Measurements from ENCODE around the gene FAM3D.

Gene FAM3D

DNA sequence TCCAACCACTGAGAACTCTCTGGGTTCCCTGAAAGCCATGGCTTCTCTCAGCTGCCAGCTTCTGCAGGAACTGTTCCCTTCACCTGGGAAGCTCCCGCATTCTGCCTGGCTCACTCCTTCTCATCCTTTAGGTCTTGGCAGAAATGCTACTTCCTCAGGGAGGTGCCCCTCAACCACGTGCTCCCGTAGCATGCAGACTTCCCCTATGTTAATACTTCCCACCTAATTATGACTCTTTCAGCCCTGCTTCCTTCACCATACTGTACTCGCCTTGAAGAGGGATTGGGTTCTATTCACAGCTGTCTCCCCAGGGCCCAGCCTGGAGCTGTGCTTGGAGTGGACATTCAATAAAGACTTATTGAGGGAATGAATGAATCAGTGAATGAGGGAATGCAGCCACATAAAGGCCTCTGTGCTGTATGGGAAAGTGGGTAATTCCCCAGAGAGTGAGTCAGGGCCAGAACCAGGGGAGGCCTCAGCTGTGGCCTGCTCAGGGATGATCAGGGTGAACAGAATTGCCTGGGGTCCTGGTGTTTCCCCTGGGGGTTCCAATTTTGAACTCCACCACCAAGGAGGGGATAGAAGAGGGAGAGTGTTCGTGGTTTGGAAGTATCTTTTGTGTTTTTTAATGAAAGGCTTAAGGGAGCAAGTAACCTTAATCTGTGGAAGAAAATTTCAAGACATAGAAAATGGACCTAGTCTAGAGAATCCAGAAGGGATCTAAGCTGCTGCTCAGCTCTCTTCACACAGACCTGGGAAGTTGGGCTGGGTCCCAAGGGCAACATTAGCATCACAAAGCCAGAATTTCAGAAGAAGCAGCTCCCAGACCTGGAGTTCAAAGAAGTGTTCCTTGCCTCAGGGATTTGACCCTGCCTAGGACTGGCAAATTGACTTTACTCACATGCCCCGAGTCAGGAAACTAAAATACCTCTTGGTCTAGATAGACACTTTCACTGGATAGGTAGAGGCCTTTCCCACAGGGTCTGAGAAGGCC lies 74.8 kb downstream of the FAM3D start:
- Histone ChIP-seq H3K4me1 (no peaks in the 10 kb centered on the region), H3K9me3 (no peaks in the 10 kb centered on the region), H3K4me3 (ENCODE audit: low read depth, low read length) (no peak overlapping the region), H3K36me3 (no peaks in the 10 kb centered on the region), H3K27me3 (no peaks in the 10 kb centered on the region)
- no peak for DNase-seq
- TF ChIP-seq, protein P1, sequence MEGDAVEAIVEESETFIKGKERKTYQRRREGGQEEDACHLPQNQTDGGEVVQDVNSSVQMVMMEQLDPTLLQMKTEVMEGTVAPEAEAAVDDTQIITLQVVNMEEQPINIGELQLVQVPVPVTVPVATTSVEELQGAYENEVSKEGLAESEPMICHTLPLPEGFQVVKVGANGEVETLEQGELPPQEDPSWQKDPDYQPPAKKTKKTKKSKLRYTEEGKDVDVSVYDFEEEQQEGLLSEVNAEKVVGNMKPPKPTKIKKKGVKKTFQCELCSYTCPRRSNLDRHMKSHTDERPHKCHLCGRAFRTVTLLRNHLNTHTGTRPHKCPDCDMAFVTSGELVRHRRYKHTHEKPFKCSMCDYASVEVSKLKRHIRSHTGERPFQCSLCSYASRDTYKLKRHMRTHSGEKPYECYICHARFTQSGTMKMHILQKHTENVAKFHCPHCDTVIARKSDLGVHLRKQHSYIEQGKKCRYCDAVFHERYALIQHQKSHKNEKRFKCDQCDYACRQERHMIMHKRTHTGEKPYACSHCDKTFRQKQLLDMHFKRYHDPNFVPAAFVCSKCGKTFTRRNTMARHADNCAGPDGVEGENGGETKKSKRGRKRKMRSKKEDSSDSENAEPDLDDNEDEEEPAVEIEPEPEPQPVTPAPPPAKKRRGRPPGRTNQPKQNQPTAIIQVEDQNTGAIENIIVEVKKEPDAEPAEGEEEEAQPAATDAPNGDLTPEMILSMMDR (IDR thresholded peaks at IDR 0.05; ENCODE audit: low read depth, low read length): no peak

DNA sequence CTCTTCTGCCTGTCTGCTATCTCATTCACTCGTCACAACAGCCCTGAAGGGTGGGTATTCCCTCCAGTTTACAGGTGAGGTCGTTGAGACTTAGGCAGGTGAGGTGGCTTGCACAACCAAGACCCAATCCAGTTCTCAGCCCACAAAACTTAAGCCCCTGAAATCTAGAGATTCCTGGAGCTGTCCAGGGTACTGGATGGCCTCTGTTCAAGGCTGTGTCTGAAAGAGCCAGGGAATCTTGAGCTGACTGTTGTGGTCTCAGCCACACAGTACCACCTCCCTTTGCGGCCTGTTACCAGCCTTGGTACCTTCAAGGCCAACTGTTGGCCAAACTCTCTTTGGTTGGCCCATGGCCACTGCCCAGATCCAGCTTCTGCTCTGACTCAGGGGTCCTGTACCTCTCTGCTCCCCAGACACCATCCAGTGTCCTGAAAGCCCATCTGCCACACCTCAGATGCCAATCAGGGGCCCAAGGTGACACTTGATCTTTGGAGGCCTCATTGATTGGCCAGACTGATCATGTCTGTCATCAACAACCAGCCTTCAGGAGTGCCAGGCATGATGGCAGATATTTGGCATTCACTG lies 78.5 kb downstream of the FAM3D start:
- Histone ChIP-seq H3K36me3 (no peaks in the 10 kb centered on the region), H3K4me3 (ENCODE audit: low read depth, low read length) (no peak overlapping the region), H3K27me3 (no peaks in the 10 kb centered on the region), H3K4me1 (no peaks in the 10 kb centered on the region), H3K9me3 (no peaks in the 10 kb centered on the region)
- DNase-seq: no peak
- TF ChIP-seq, protein P1 (IDR thresholded peaks at IDR 0.05; ENCODE audit: low read depth, low read length): no peak

DNA sequence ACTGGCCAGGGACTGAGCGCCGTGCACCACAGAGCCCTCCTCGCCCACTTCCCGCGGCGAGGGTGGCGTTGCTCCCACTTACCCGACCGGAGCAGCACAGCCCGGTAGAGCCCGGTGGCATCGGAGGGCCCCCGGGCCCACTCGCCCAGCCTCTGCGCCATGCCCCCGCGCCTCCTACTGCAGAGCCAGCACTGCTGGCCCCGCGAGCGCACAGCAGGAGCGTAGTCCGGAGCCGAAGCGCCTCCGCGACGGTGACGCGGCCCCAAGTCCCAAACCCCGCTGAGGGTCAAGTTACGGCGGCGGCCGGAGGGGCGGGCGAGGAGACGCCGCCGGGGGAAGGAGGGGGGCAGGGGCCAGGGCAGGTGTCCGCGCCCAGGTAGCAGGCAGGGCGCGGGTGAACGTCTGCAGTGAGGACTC lies 79.8 kb downstream of the FAM3D start:
- no peak for DNase-seq
- Histone ChIP-seq H3K4me3 (ENCODE audit: low read depth, low read length) (no peak overlapping the region), H3K9me3 (no peaks in the 10 kb centered on the region), H3K4me1 (no peaks in the 10 kb centered on the region), H3K36me3 (no peaks in the 10 kb centered on the region), H3K27me3 (no peaks in the 10 kb centered on the region)
- TF ChIP-seq, protein P1 (IDR thresholded peaks at IDR 0.05; ENCODE audit: low read depth, low read length): no peak

DNA sequence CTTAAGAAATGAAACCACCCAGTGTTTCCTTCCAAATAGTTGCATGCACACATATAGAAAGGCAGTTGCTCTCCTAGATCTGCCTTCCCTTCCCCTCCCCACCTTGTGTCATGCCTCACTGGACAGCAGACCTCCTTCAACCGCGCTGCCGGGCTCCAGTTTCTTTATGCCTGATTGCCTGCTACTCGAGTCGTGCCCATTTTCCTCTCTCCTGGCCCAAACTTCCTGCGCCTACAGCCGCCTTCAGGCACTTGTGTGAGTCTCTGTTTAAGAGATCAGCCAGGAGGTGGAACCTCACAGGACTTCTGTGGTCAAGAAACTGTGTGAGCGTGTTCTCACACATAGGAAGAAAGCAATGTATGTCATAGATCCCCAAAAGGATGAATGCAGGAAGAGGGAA lies 80.6 kb downstream of the FAM3D start:
- H3K36me3 ChIP-seq: no peaks in the 10 kb centered on the region
- H3K27me3 ChIP-seq: no peaks in the 10 kb centered on the region
- H3K9me3 ChIP-seq: no peaks in the 10 kb centered on the region
- TF ChIP-seq, protein P1 (IDR thresholded peaks at IDR 0.05; ENCODE audit: low read depth, low read length): no peak
- no peak overlapping the region; the same call in 1 of the 2 replicates for H3K4me3 ChIP-seq (ENCODE audit: low read depth, low read length)
- H3K4me1 ChIP-seq: no peaks in the 10 kb centered on the region
- no peak for DNase-seq

DNA sequence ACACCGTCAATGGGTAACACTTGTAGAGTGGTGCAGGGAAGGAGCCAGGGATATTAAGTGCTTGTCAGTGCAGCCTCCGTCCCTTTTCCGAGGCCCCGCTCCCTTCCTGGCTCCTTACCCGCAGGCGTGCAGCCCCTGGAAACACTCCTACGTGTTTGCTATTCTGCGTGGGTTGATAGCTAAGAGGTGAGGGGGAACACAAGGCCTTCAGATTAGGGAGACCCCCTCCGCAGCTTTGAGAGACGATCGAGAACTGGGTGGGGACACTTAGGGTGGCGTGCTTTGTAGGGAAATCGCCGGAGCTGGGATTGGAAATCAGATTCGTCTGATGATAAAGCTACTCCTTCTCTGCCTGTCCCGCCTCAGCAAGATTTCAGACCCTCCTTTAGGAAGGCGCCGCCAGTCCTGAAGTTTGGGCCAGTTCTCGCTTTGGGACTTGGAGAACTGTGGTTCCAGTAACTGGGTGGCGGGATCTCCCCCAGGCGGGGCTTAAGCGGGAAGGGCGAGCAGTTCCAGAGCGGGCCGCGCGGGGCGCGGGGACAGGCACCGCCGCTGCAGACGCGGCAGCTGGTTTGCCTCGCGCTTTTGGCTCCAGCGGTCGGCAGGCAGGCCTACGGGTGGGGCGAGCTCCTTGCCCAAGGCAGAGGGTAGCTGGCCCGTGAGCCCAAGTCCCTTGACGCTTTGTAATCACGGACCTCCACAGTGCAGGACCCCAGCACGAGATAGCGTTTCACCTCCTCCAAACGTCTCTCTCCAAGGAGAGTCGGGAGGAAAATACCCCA lies 81.4 kb downstream of the FAM3D start:
- H3K4me1 ChIP-seq: no peaks in the 10 kb centered on the region
- no peaks in the 10 kb centered on the region for H3K27me3 ChIP-seq
- peak; percentile 82 for DNase-seq
- TF ChIP-seq, protein P1 (IDR thresholded peaks at IDR 0.05; ENCODE audit: low read depth, low read length): peak; percentile 54
- H3K4me3 ChIP-seq (ENCODE audit: low read depth, low read length): peak overlapping the region; percentile 76
- no peaks in the 10 kb centered on the region for H3K9me3 ChIP-seq
- no peaks in the 10 kb centered on the region for H3K36me3 ChIP-seq
